ENCODE measurements around the gene SLC30A7. TPM values are rescaled to one million over a fixed set of nuclear protein-coding genes. Genes with fewer than 3 reads are reported as not detected.

Gene SLC30A7
- total RNA-seq, 2 experiments from 2014 or later, result 48.6 to 52.1 TPM

DNA sequence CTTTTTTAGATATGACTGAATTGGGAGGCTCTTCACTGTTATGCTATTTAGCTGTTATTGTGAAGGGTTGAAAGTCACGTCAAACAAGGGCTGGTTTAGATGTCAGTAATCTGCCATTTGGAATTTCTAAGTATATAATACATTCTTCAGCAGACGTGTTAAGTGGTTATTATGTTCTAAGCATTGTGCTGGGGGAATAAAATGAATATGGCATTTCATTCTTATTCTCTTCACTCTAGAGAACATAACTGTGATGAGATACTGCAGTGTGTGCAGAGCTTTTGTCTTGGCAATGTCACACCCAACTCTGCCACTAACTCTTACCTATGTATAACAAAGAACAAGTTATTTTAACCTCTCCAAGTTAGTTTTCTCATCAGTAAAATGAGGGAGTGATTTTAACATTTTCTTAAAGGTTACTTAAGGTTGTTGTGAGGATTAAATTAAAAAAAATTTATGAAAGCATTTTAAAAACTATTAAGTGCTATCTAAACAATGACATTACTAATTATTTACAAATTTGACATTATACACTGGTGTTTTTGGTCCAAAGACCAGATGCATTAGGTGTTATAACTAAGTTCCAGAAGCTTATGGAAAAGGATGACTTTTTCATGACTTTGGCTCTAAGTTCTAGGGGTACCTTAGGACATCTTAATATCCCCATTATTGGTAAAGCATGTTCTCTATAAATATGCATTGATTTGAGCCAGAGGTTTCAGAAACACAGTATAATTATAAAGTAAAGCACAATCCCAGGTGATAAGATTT, 58.3 kb downstream of the SLC30A7 start:
- POLR2A ChIA-PET, result no interaction called here

GRCh38 chr1:100955322-100955721, 59.4 kb downstream of the SLC30A7 start:
- ChIA-PET POLR2A (no interaction called here), CTCF (no interaction called here)

More for the DNA sequence above, 58.3 kb downstream of the SLC30A7 start:
- CTCF ChIA-PET, result interaction anchor here (1.5 kb wide), 1 partner anchor 334 kb away, joined by 3 read pairs; no protein-coding TSS in a partner anchor

- ChIA-PET POLR2A (no interaction called here), CTCF (no interaction called here)
Measured at GRCh38 chr1:100959502-100960060, 63.7 kb downstream of the SLC30A7 start.

GRCh38 chr1:100960098-100960497, 64.2 kb downstream of the SLC30A7 start:
- POLR2A ChIA-PET, result no interaction called here

DNA sequence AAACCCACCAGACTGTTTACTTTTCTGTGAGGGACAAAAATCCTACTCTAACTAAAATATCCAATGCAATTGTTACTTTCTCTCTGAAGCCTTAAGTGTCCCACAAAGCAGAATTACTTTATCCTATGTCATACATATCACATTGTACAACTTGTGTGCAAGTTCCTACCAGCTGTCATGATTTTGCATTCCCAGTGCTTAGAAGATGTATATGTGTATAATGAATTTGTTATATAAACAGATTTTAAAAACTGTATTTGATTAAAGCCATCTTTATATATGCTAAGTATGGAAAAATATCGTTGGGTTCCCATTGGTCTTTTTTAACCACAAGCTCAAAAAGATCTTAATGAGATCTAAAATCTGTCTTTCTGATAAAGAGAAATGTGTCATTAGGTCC, 72.7 kb downstream of the SLC30A7 start:
- ChIA-PET POLR2A (no interaction called here), CTCF (no interaction called here)

More at GRCh38 chr1:100960098-100960497, 64.2 kb downstream of the SLC30A7 start:
- CTCF ChIA-PET, result interaction anchor here (0.7 kb wide), 1 partner anchor 281 kb away, joined by 3 read pairs; no protein-coding TSS in a partner anchor

GRCh38 chr1:100969327-100969726, 73.4 kb downstream of the SLC30A7 start:
- CTCF ChIA-PET, result no interaction called here
- POLR2A ChIA-PET, result no interaction called here

DNA sequence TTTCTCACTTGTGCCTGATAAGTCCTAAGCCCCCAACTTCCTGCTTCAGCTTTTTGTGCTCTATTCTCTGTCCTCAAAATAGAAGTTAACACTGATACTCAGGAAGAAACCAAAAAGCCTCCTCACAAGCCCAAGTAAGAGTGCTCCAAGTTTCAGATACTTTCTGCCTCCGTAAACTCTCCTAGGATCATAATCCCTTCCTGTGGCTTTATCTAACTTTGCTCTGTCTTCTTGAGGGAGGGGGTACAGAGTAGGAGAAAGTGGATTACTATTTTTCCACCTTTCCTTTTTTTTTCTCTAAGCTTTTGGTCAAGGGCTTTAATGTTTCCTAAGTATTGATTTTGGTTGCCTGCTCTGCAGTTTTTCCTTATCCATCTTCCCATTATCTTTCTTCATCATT, 75.1 kb downstream of the SLC30A7 start:
- ChIA-PET POLR2A (no interaction called here), CTCF (no interaction called here)

- CTCF ChIA-PET, result no interaction called here
- POLR2A ChIA-PET, result no interaction called here
Measured at GRCh38 chr1:100972185-100972584, 76.3 kb downstream of the SLC30A7 start.

GRCh38 chr1:100976936-100977335, 81.0 kb downstream of the SLC30A7 start:
- POLR2A ChIA-PET, result no interaction called here
- CTCF ChIA-PET, result no interaction called here

DNA sequence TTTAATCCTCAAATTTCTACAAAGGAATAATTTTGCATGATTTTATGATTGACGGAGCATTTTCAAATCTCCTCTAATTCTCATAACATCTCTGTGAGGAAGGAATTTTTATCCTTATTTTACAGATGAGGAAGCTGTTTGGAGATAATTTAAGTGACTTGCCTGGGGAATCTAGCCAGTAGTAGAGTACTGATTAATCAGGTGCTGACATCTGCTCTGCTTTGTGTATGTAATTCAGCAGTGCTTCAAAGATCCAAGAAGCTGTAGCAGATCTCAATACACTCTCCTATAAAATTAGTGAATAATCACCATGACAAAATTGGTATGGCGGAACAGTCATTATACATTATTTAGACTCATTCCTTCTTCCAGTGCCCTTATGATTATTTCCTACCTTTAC, 83.7 kb downstream of the SLC30A7 start:
- POLR2A ChIA-PET, result no interaction called here
- CTCF ChIA-PET, result no interaction called here

- POLR2A ChIA-PET, result no interaction called here
- CTCF ChIA-PET, result interaction anchor here (0.6 to 1.2 kb wide), 3 partner anchors 8 to 246 kb away, joined by 3 to 4 read pairs (median 3); no protein-coding TSS in a partner anchor
Measured at GRCh38 chr1:100982793-100983192, 86.9 kb downstream of the SLC30A7 start.

GRCh38 chr1:100988121-100988520, 92.2 kb downstream of the SLC30A7 start:
- CTCF ChIA-PET, result interaction anchor here (0.7 kb wide), 1 partner anchor 177 kb away, joined by 3 read pairs; no protein-coding TSS in a partner anchor
- POLR2A ChIA-PET, result no interaction called here

DNA sequence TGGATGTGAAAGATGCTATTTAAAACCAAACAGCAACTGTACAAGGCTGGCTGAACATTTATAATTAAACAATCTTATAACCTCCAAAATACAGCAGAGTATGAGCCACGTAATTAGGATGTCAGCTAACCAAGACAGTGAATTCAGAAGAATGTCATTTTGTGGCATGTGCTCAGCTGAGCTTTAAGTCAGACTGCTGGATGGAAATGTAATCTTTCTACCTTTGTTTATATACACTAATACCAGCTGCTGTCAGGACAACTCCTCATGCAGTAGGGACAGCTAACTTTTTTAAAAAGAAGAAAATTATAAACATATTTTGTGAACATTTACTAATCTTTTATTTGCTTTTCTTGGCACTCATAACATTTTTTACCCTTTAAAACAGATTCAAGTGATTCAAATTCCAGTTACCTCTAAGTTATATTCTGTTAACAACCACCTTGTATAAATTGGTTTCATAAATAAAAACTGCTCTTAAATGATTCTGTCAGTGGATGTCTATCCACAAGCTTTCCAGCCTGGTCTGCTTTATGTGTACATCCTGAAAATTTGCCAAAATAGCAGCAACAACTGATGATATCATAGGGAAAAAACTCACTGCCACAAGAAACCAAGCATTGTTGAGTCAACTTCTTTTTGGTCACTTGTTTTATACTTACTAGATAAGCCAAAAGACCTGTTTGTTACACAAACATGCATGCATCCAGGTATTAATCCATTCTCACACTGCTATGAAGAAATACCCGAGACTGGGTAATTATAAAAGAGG, 93.6 kb downstream of the SLC30A7 start:
- CTCF ChIA-PET, result no interaction called here
- POLR2A ChIA-PET, result no interaction called here

- POLR2A ChIA-PET, result no interaction called here
- CTCF ChIA-PET, result interaction anchor here (0.8 kb wide), 1 partner anchor 314 kb away, joined by 3 read pairs; no protein-coding TSS in a partner anchor
Measured at GRCh38 chr1:100995198-100995988, 99.5 kb downstream of the SLC30A7 start.

GRCh38 chr1:100998426-100998825, 102.5 kb downstream of the SLC30A7 start:
- CTCF ChIA-PET, result no interaction called here
- POLR2A ChIA-PET, result no interaction called here

DNA sequence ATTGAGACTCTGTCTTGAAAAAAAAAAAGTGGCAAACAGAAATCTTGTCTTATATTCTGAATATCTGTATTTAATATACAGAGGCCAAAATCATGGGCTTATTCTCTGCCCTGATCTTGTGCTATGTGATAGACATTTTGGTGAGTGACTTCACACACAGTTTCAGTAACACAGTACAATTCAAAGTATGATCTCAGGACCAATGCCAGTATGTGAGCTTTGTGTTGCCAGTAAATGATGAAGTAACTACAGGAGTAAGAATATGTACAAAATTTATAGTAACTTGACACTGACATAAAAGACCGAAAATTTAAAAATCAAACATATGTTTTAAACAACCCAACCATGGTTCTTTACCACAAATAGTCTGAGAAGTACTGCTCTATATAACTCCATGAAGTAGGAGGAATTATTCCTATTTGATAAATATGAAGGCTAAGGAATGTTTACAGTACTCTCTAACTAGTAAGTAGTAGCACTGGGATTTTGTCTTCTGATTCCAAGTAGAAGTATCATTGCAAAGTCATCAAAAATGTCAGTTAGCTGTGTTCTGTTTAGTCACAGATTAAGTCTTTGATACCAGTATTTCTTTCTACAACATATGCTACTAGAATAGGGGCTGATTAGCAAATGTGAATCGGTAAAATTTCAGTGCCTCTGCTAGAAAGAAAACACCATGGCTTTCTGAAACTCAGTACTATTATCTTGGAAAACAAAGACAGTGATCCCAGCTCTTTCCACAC, 104.4 kb downstream of the SLC30A7 start:
- ChIA-PET POLR2A (no interaction called here), CTCF (no interaction called here)

- ChIA-PET POLR2A (no interaction called here), CTCF (no interaction called here)
Measured at GRCh38 chr1:101002551-101002950, 106.7 kb downstream of the SLC30A7 start.

DNA sequence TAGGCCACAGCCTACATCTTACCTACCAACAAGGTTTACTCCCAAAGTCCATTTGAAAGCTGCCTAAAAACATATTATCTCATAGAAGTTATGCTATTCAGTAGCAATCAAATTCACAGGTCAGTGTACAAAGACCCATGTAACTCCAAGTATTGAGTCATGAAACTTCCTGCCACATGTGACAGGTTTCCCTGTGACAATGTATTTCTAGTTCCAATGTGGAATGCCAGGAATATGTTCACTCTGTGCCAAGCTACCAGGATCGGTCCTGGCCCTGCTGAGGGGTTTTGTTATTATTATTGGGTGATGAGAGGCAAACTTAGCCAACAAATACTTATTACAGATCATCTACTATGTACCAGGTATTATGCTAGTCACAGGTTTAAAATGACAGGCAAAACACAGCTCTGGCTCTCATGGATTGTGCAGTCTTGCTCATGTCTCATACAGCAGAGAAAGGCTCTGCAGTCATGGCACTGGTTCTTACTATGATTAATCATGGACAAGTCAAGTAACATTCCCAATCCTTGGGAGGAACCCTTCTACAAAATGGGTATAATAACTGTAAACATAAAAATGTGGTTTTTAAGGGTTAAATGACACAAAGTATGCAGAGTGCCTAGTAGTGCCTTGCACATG, 107.2 kb downstream of the SLC30A7 start:
- ChIA-PET POLR2A (no interaction called here), CTCF (no interaction called here)

- ChIA-PET CTCF (no interaction called here), POLR2A (no interaction called here)
Measured at GRCh38 chr1:101004061-101004460, 108.2 kb downstream of the SLC30A7 start.
